ENCODE measurements around the gene NUCB1.
"Not testable (repeated sequence)": the region's sequence is repeated elsewhere in the genome, so short reads cannot be mapped to it uniquely, and the experiment has no call there.

Gene NUCB1

GRCh38 chr19:48907671-48908070 is 7.6 kb downstream of the NUCB1 start:
- no peak for DNase-seq (ENCODE audit: extremely low read depth, insufficient read length)
- TF ChIP-seq CTCF (IDR thresholded peaks at IDR 0.05; ENCODE audit: insufficient read depth, low read length, poor library complexity, severe bottlenecking), result no peak
- H3K4me3 ChIP-seq (replicated peaks; ENCODE audit: low read depth, low read length), result no peak overlapping the region
- peaks cover 20% of the 10 kb centered on the region for H3K36me3 ChIP-seq (ENCODE audit: control insufficient read depth, insufficient read depth, low read length)
- no peaks in the 10 kb centered on the region for H3K27me3 ChIP-seq (replicated peaks; ENCODE audit: control insufficient read depth, insufficient read depth, low read length)

GRCh38 chr19:48909424-48910077 is 9.4 kb downstream of the NUCB1 start:
- not testable (repeated sequence) for H3K4me3 ChIP-seq (replicated peaks; ENCODE audit: low read depth, low read length); H3K27me3 ChIP-seq (replicated peaks; ENCODE audit: control insufficient read depth, insufficient read depth, low read length)
- H3K36me3 ChIP-seq (ENCODE audit: control insufficient read depth, insufficient read depth, low read length), result peaks cover 34% of the 10 kb centered on the region
- DNase-seq (ENCODE audit: extremely low read depth, insufficient read length), result peak; percentile 48

- peaks cover 29% of the 10 kb centered on the region for H3K36me3 ChIP-seq (ENCODE audit: control insufficient read depth, insufficient read depth, low read length)
Observed at GRCh38 chr19:48910803-48911202, 10.7 kb downstream of the NUCB1 start.

GRCh38 chr19:48913114-48913889 is 13.2 kb downstream of the NUCB1 start:
- Histone ChIP-seq H3K4me3 (replicated peaks; ENCODE audit: low read depth, low read length) (no peak overlapping the region), H3K27me3 (replicated peaks; ENCODE audit: control insufficient read depth, insufficient read depth, low read length) (no peaks in the 10 kb centered on the region), H3K36me3 (ENCODE audit: control insufficient read depth, insufficient read depth, low read length) (peaks cover 28% of the 10 kb centered on the region)
- no peak for TF ChIP-seq CTCF (IDR thresholded peaks at IDR 0.05; ENCODE audit: insufficient read depth, low read length, poor library complexity, severe bottlenecking)
- no peak for DNase-seq (ENCODE audit: extremely low read depth, insufficient read length)

More at GRCh38 chr19:48910803-48911202, 10.7 kb downstream of the NUCB1 start:
- Histone ChIP-seq H3K4me3 (replicated peaks; ENCODE audit: low read depth, low read length) (no peak overlapping the region), H3K27me3 (replicated peaks; ENCODE audit: control insufficient read depth, insufficient read depth, low read length) (no peaks in the 10 kb centered on the region)
- TF ChIP-seq CTCF (IDR thresholded peaks at IDR 0.05; ENCODE audit: insufficient read depth, low read length, poor library complexity, severe bottlenecking), result no peak
- no peak for DNase-seq (ENCODE audit: extremely low read depth, insufficient read length)

- no peak for DNase-seq (ENCODE audit: extremely low read depth, insufficient read length)
- peaks cover 32% of the 10 kb centered on the region for H3K36me3 ChIP-seq (ENCODE audit: control insufficient read depth, insufficient read depth, low read length)
- H3K27me3 ChIP-seq (replicated peaks; ENCODE audit: control insufficient read depth, insufficient read depth, low read length), result no peaks in the 10 kb centered on the region
- no peak overlapping the region for H3K4me3 ChIP-seq (replicated peaks; ENCODE audit: low read depth, low read length)
- TF ChIP-seq CTCF (IDR thresholded peaks at IDR 0.05; ENCODE audit: insufficient read depth, low read length, poor library complexity, severe bottlenecking), result no peak
Observed at GRCh38 chr19:48914181-48914580, 14.1 kb downstream of the NUCB1 start.

GRCh38 chr19:48915757-48916156 is 15.6 kb downstream of the NUCB1 start:
- no peak for DNase-seq (ENCODE audit: extremely low read depth, insufficient read length)
- peaks cover 33% of the 10 kb centered on the region for H3K36me3 ChIP-seq (ENCODE audit: control insufficient read depth, insufficient read depth, low read length)

More at GRCh38 chr19:48915757-48916156, 15.6 kb downstream of the NUCB1 start:
- TF ChIP-seq CTCF (IDR thresholded peaks at IDR 0.05; ENCODE audit: insufficient read depth, low read length, poor library complexity, severe bottlenecking), result no peak
- Histone ChIP-seq H3K27me3 (replicated peaks; ENCODE audit: control insufficient read depth, insufficient read depth, low read length) (no peaks in the 10 kb centered on the region), H3K4me3 (replicated peaks; ENCODE audit: low read depth, low read length) (no peak overlapping the region)
